Panc1 (cell line): ENCODE data around the gene NAV1. TPM values are rescaled to one million over a fixed set of nuclear protein-coding genes. Genes with fewer than 3 reads are reported as not detected.
A peak's percentile ranks its signal among the peaks of the same experiment; 100 is the strongest.
"Not testable (repeated sequence)": the region's sequence is repeated elsewhere in the genome, so short reads cannot be mapped to it uniquely, and the experiment has no call there.

Experiments used
- ATAC-seq: fragments of 200-7000 bp; cut with Tn5 transposase; 2 replicates; pipeline ENCODE4 v1.9.1; 2020; ENCODE audit warnings: mild to moderate bottlenecking, moderate library complexity
- BruUV-seq: library from RNA; stranded (reverse); fragments of 400-500 nt; replicated peaks from 2 replicates; lab custom pipeline; 2021; lab: Mats Ljungman, UMichigan
- CTCF ChIA-PET: fragments of 300-600 bp; sonication (Branson Sonifier 250); formaldehyde crosslinking; loops from one replicate; lab custom pipeline; 2022; ENCODE audit warnings: antibody characterized with exemption; lab: Charles Lee
- POLR2A ChIA-PET: fragments of 300-600 bp; sonication (Branson Sonifier 250); formaldehyde crosslinking; loops from one replicate; lab custom pipeline; 2022; ENCODE audit warnings: antibody characterized with exemption; lab: Charles Lee
- DNase-seq: peaks from one replicate; pipeline ENCODE4 v3.0.0-alpha.2; 2010; ENCODE audit warnings: low read depth, low spot score
- H3K27ac ChIP-seq: 2 replicates; pipeline ENCODE4 v1.5.1; 2011; ENCODE audit warnings: mild to moderate bottlenecking, low read length, inconsistent platforms
- H3K27me3 ChIP-seq: fragments of 200-500 bp; sonication (Bioruptor generic); 2 replicates; pipeline ENCODE4 v1.6.0; 2014; ENCODE audit warnings: low read length, inconsistent platforms; ENCODE audit not compliant: control insufficient read depth, insufficient read depth
- H3K36me3 ChIP-seq: fragments of 200-500 bp; sonication (Bioruptor generic); 2 replicates; pipeline ENCODE4 v1.5.1; 2014; ENCODE audit warnings: inconsistent platforms, mild to moderate bottlenecking, low read length, moderate library complexity; ENCODE audit not compliant: control insufficient read depth, insufficient read depth
- H3K4me1 ChIP-seq: 2 replicates; pipeline ENCODE4 v1.5.1; 2011; ENCODE audit warnings: inconsistent platforms, mild to moderate bottlenecking, low read length, moderate library complexity; ENCODE audit not compliant: control insufficient read depth, insufficient read depth
- H3K4me3 ChIP-seq, 2 experiments: 2 replicates each; pipeline ENCODE4 v1.5.1; 2011 to 2012; ENCODE audit warnings: low read depth in 2 of 2, low read length in 2 of 2, mild to moderate bottlenecking in 2 of 2, inconsistent platforms in 1 of 2, moderate library complexity in 1 of 2
- H3K9me3 ChIP-seq: fragments of 200-500 bp; sonication (Bioruptor generic); 2 replicates; pipeline ENCODE4 v1.5.1; 2014; ENCODE audit warnings: low read depth, mild to moderate bottlenecking, inconsistent platforms, low read length, moderate library complexity; ENCODE audit not compliant: control insufficient read depth, insufficient read depth
- POLR2AphosphoS5 ChIP-seq: IDR thresholded peaks from 2 replicates; pipeline ENCODE4 v1.6.1; 2012; ENCODE audit warnings: mild to moderate bottlenecking, low read depth, low read length, moderate library complexity
- REST ChIP-seq, 2 experiments: IDR thresholded peaks; 2 replicates each; pipeline ENCODE4 v1.6.1; 2011 to 2012; ENCODE audit warnings: low read depth in 2 of 2, control low read depth in 1 of 2, low read length in 1 of 2, mild to moderate bottlenecking in 1 of 2, moderate library complexity in 1 of 2; ENCODE audit not compliant: insufficient read depth in 1 of 2
- SIN3A ChIP-seq: IDR thresholded peaks from 2 replicates; pipeline ENCODE4 v1.6.1; 2012; ENCODE audit warnings: low read depth, mild to moderate bottlenecking, low read length, moderate library complexity, borderline replicate concordance; ENCODE audit not compliant: insufficient read depth
- TCF7L2 ChIP-seq: IDR thresholded peaks from 2 replicates; pipeline ENCODE4 v1.6.1; 2011; ENCODE audit warnings: mild to moderate bottlenecking, low read depth, low read length, inconsistent platforms
- in situ Hi-C: cut with HindIII; loops from 2 replicates; pipeline ENCODE4 v1.10.0; 2016; ENCODE audit warnings: low sequenced_read_pairs, low pct_unique_long_range_greater_than_20kb
- intact Hi-C: fragments of 100-400 bp; cut with micrococcal nuclease; formaldehyde crosslinking; loops from one replicate; pipeline ENCODE4 v1.10.0; 2022; ENCODE audit not compliant: unreplicated experiment
- total RNA-seq: library from RNA; stranded (reverse); gene quantifications from one replicate; pipeline ENCODE4 v1.2.1, GENCODE V29; 2021; ENCODE audit not compliant: unreplicated experiment
- TF ChIP-seq, protein P1 (sequence below): fragments of 450-650 bp; IDR thresholded peaks from 2 replicates; pipeline ENCODE4 v1.5.1; 2017; ENCODE audit warnings: mild to moderate bottlenecking

Gene NAV1
- total RNA-seq, 1 experiment from 2014 or later: 29.0 TPM

- Histone ChIP-seq H3K4me1 (peaks cover 12% of the 10 kb centered on the region), H3K4me3 (no peak overlapping the region), H3K9me3 (no peaks in the 10 kb centered on the region), H3K27ac (no peak overlapping the region), H3K36me3 (no peaks in the 10 kb centered on the region), H3K27me3 (no peaks in the 10 kb centered on the region)
- ChIA-PET POLR2A (interaction anchor here (0.6 kb wide), 1 partner anchor 32 kb away, joined by 6 read pairs; no protein-coding TSS in a partner anchor), CTCF (no interaction called here)
- no peak for ATAC-seq
- no peak for DNase-seq
- BruUV-seq: no TSS peak
- TF ChIP-seq REST (IDR thresholded peaks at IDR 0.05; ENCODE audit: insufficient read depth in 1 of 2, low read depth in 2 of 2, low read length in 1 of 2): no peak
- no peak for TF ChIP-seq SIN3A
- no peak for TF ChIP-seq TCF7L2
- TF ChIP-seq, protein P1, sequence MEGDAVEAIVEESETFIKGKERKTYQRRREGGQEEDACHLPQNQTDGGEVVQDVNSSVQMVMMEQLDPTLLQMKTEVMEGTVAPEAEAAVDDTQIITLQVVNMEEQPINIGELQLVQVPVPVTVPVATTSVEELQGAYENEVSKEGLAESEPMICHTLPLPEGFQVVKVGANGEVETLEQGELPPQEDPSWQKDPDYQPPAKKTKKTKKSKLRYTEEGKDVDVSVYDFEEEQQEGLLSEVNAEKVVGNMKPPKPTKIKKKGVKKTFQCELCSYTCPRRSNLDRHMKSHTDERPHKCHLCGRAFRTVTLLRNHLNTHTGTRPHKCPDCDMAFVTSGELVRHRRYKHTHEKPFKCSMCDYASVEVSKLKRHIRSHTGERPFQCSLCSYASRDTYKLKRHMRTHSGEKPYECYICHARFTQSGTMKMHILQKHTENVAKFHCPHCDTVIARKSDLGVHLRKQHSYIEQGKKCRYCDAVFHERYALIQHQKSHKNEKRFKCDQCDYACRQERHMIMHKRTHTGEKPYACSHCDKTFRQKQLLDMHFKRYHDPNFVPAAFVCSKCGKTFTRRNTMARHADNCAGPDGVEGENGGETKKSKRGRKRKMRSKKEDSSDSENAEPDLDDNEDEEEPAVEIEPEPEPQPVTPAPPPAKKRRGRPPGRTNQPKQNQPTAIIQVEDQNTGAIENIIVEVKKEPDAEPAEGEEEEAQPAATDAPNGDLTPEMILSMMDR: no peak
- no peak for TF ChIP-seq POLR2AphosphoS5
- intact Hi-C loops (no loop called here), in situ Hi-C loops (no loop called here)
These were observed 5.8 kb downstream of the NAV1 start for GRCh38 chr1:201544710-201545109.

DNA sequence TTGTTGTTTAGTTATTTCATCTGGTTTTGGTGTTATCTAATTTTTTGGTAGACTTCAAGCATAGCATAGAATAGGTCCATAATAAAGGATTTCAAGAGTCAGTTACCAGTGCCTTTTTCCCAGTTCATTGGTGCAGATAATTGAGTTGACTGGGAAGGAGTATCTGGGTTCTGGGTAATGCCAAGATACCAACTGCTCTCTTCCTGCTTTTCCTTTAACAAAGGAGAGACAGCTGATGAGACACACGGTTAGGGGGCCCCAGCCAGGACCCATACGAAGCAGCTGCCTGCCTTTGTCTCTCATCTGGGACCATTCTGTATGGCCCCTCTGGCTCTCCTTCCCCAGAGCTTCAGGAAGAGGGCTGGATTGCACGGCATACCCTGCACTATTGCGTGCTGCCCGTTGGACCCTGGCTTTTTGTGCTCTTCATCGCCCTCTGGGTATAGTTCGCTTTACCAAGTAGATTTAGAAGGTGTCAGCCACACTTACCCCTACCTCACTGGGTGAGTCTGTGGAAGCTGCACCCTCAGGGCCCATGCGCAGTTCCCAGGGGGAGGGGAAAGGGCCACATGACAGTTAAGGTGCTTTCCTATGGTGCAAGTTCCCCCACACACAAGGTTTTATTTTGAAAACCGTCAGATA, 7.0 kb downstream of the NAV1 start:
- BruUV-seq: no TSS peak
- peak; percentile 94 for ATAC-seq
- no peak overlapping the region for H3K4me3 ChIP-seq
- intact Hi-C loops: no loop called here
- no peaks in the 10 kb centered on the region for H3K36me3 ChIP-seq
- H3K4me1 ChIP-seq: peaks cover 6% of the 10 kb centered on the region; the same call in 1 of the 2 replicates
- no peak overlapping the region for H3K27ac ChIP-seq
- in situ Hi-C loops: no loop called here
- DNase-seq: no peak
- no peak for TF ChIP-seq POLR2AphosphoS5
- TF ChIP-seq, protein P1: no peak; the same call in 1 of the 2 replicates
- no peak for TF ChIP-seq TCF7L2
- TF ChIP-seq REST (IDR thresholded peaks at IDR 0.05; ENCODE audit: insufficient read depth in 1 of 2, low read depth in 2 of 2, low read length in 1 of 2): no peak
- TF ChIP-seq SIN3A: no peak
- H3K9me3 ChIP-seq: no peaks in the 10 kb centered on the region
- ChIA-PET POLR2A (no interaction called here), CTCF (interaction anchor here (0.9 kb wide), 1 partner anchor 14 kb away, joined by 3 read pairs; no protein-coding TSS in a partner anchor)
- H3K27me3 ChIP-seq: no peaks in the 10 kb centered on the region

GRCh38 chr1:201549522-201549921, 10.6 kb downstream of the NAV1 start:
- POLR2A ChIA-PET: interaction anchor here (0.6 kb wide), 1 partner anchor 169 kb away, joined by 3 read pairs; no protein-coding TSS in a partner anchor
- intact Hi-C loops, H3K27ac ChIP-seq, DNase-seq, H3K4me3 ChIP-seq, in situ Hi-C loops, ATAC-seq, H3K9me3 ChIP-seq, H3K36me3 ChIP-seq, BruUV-seq, CTCF ChIA-PET, H3K27me3 ChIP-seq: not testable (repeated sequence)
- H3K4me1 ChIP-seq: peaks cover 10% of the 10 kb centered on the region; the same call in 1 of the 2 replicates
